GM21360 (cell line): Measurements from ENCODE around the gene PVALEF.

ENCODE experiments used
- ATAC-seq: cut with Tn5 transposase; IDR thresholded peaks from one replicate; pipeline ENCODE4 v1.9.1; 2021; ENCODE audit warnings: mild to moderate bottlenecking, moderate library complexity; ENCODE audit not compliant: unreplicated experiment

PVALEF gene

DNA sequence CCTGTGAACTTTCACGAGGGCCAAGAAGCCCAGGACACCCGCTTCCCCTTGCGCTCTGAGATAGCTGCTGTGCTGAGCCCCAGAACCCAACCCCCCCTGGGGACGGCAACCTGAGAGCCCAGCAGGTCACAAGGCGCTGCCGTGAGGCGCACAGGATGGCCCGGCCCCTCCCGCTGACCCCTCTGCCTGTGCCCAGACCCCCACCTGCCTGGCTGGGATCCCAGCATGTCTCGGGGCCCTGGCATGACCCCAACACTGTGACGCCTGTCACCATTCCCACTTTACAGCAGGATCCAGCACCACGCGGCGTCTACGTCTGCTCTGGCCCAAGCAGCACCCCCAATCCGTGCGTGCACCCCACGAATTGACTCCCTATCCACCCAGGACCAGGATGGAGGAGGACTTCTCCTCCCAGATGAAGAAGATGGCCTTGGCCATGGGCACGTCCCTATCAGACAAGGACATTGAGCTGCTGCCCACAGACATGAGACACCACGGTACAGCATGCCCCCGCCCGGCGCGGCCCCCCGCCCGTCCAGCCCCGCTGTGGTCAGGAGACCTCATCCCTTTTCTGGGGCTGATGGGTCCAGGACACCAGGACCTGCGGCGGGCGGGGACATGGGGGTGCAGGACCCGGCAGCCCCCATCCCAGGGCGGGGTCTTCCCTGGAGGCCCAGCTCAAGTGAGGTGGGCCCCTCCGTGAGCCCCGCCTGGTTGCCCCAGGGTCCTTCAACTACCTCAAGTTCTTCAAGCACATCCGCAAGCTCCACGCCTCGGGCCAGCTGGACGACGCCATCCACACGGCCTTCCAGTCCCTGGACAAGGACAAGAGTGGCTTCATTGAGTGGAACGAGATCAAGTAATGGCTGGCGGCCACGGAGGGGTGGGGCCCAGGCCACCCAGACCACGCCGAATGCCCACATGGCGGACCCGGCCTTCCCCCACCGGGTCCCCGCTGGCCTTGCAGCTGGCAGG is 15.8 kb downstream of the PVALEF start:
- no peak for ATAC-seq

DNA sequence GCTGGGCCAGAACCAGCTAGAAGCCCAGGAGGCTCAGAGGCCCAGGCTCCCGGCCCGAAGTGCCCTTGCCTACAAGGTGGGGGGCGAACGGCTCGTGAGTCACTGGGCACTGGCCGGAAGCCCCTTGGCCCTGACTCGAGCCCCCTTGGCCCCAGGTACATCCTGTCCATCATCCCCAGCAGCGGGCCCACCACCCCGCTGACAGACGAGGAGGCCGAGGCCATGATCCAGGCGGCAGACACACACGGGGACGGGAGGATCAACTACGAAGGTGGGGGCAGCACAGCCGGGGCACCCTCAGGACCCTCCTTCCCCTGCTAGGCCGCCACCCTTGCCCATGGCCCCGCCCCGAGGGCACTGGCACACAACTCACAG is 16.5 kb downstream of the PVALEF start:
- ATAC-seq, result no peak

DNA sequence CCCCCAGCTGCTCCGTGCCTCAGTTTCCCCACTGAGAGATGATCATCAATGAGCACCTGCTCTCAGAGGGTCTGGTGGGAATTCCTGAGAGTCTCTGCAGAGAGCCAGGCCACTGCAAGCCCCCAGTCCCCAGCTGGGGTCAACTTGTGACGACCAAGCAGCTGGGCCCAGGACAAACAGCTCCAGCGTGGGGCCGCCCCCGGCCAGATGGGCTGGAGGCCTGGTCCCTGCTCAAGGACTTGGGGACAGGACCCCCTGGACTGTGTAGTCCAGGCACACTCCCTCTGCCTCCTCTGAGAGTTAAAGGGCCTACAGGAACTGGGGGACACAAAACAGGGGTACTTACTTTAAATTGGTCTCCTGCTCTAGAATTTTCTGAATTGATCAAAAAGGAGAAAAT is 17.3 kb downstream of the PVALEF start:
- ATAC-seq, result no peak

DNA sequence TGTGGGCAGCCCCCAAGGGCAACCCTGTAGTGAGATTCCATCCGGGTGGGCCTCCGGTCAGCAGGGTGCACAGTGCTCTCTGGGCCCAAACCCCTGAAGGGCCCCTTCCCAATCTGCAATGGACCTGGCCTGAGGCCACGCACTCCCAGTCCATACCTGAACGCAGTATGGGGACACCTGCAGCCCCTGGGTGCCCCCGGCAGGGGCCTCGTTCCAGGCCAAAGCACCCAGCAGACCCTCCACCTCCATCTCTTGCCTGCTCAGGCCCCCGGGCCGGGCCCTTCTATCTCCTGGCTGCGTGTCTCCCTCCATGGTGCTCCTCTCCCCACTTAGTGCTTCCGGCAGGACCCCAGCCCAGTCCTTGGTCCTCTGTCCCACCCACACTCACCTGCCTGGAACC is 18.0 kb downstream of the PVALEF start:
- ATAC-seq, result no peak

DNA sequence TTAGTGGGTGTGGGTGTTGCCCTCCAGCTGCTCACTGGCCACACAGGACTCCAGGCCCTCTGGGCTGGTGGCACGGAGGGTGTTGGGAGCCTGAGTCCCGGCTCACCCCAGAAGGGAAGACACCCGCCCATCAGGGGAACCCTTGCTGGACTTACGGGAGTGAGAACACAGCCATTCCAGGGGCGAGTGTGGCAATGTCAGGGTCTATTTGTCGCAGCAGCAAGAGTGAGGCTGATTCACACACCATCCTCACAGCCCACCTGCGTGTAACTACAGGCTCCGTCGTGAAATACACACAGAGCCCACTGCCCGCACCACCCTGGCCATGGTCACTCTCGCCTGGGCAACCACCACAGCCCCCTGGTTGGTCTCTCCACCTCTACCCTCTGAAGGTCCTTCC is 18.5 kb downstream of the PVALEF start:
- ATAC-seq, result no peak

DNA sequence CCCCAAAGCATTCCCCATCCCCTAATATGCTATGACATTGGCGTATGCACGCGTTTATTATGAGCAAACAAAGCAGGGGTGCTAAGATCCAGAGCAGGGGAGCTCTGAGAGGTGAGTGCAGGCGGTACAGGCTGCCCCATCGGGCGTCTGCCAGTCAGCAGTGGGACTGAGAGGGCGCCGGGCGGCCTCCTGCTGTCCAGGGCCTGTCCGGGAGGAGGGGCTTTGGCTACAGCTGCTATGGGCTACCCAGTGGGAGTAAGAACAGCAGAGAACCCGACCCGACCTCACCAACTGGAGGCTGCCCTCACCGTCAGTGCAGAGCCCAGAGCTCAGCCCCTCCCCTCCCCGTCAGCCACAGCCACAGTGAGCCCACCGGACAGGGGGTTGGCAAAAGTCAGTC is 19.2 kb downstream of the PVALEF start:
- ATAC-seq, result no peak

DNA sequence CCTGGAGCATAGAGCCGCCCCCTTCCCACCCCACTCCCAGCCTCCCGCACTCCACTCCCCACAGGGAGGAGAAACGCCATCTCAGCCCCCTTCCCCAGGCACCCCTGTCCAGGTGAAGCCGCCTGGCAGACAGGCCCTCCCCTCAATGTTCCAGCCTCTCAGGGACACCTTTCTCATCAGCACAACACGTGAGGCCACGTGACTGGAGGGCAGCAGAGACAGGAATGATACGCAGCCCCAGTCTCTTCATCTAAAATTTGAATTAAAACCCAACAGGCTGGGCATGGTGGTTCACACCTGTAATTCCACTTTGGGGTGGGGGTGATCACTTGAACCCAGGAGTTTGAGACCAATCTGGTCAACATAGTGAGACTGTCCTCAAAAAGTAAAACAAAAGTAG is 20.9 kb downstream of the PVALEF start:
- ATAC-seq, result no peak

DNA sequence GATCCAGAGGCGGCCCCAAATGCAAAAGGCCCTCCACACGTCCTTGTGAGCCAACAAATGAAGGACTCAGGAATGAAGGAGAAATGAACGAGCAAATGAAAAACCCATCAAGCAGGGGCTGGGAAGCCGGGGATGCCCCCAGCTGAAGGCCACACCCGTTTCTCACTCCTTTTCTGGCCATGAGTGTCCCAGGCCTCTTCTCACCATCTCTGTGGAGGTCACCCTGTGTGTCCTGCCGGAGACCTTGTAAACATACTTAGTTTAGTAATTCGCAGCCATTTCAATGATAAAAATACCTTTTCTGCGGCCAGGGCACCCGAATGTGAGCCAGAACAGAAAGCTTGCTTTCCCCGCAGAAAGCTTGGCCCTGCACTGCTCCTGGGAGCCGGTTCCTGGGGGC is 21.8 kb downstream of the PVALEF start:
- ATAC-seq, result no peak

DNA sequence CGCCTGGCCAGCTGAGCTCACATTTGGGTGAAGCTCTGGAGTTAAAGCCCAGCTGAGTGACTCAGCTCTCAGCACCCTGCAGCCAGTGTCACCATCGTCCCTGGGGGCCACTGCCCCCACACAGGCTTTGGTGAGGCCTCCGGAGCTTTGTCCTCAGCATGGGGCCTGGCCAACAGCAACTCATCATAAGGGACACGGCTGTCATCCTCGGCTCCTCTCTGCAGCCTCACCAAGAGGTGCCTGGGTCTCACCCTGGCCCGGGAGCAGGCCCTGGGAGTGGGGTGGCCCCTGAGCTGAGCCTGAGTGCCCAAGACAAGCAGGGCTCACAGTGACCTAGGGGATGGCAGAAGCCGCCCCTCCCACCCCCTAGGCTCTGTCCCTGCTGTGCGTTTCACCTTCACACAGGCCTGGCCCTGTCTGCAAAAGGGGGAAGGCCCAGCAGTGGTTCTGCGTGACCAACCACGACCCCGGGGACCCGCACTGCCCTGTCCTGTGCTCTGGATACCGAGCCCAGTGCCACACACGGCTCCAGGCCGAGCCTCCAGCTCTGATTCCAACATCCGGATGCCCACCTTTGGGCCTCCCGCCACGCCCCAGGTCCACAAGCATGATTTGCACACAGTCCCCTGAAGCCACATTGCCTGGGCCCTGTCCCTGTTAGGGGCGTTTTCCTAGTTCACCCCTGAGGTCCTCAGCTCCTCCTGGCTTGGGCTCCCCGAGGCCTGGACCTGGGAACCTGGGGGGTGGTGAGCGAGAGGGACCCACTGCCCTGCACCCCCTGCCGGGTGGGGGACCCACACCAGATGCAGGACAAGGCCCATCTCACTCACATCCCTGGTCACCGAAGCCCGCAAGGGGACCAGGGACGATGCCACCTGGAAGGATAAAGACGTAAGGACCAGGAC is 22.5 kb downstream of the PVALEF start:
- no peak for ATAC-seq

DNA sequence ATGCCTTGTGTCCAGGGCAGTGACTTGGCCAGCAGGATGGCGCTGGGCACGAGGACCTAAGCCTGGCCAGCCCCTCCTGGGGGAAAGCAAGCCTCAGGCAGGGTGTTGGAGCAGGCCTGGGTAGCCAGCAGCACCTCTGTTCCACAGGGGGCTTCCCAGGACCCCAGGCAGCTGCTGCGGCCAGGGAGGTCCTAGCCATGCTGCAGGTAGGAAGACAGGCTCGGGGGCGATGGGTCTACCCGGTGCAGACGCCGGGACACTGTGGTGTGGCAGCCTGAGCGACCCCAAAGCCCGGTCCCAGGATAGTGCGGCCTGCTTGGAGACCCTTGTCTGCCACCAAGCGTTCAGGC is 23.2 kb downstream of the PVALEF start:
- no peak for ATAC-seq

DNA sequence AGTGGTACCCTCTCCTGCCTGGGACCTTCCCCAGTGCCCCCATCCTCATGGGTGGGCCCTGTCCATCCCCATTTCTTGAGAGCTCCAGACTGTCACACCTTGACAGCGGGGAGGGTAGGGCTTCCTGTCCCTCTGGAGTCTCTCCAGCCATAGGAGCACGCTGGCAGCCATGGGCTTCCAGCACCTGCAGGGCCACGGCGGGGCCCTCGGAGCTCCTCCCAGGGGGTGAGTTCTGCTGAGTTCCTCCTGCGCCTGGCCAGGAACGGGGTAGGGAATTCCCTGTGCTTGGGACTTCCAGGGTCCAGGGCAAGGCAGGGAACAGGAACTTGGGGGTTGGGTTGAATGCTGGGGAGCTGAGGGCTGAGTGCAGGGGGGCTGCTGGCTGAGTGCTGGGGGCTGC is 23.7 kb downstream of the PVALEF start:
- ATAC-seq, result no peak

DNA sequence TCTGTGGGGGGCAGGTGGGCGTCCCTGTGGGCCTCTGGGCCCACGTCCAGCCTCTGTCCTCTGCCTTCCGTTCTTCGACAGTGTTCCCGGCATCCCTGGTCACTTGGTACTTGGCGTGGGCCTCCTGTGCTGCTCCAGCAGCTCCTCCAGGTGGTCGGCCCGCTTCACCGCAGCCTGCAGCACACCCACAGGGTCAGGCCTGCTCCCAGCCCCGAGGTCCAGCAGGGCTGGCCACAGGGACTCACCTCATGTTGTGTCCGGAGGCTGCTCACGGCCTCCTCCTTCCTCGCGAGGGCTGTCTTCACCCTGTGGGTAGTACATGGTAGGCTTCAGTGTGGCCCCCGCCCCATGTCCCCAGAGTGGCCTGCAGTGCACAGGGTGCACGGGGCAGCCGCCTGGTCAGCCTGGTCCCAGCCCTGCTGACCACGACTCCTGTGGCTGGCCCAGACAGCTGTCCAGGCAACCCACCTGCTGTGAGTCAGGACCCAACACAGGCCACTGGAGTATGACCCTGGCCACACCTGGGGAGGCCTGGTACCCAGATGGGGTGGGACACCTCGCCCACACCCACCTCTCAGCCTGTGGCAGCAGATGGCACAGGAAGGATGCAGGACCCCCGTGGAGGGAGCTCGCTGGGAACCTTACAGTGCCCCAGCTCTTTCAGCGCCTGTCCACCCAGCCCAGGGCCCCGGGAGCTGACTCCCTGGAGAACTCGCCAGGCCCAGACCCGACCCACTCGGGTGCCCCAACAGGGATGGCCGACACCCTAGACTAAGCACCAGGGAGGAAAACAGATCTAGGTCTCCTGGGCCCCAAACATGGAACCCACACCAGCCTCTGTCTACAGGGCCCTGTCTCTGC is 24.6 kb downstream of the PVALEF start:
- no peak for ATAC-seq

DNA sequence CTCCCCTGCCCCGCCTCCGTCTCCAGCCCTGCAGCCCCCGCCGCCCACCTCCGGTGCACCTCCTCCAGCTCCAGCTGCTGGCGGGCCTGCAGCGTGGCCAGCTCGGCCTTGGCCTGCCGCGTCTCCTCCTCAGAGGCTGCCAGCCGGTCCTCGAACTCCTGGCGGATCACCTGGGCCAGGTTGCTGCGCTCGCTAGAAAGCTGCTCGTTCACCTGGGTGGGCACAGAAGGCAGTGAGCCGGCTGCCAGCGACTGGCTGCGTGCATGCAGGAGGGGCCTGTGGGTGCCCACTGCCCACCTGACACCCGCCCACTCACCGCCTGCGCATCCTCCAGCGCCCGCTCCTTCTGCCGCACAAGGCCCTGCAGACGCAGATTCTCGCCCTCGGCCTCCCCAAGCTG is 25.3 kb downstream of the PVALEF start:
- ATAC-seq, result no peak

DNA sequence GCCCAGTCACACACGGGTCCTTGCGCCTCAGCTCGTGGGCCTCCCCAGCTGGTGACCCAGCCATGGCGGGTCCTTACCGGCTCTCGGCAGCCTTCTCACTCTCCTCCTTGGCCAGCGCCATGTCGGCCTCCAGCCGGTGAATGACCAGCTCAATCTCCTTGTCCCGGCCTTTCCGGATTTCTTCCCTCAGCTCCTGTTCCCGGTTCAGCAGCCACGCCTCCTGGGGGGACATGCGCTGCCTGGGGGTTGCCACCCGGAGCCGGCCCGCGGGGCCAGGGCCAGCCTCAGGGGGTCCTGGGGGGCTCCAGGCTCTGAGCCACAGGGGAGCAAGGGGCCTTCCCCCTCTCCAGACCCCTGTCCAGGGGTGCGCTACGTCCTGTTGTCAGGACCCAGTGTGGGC is 25.8 kb downstream of the PVALEF start:
- no peak for ATAC-seq

DNA sequence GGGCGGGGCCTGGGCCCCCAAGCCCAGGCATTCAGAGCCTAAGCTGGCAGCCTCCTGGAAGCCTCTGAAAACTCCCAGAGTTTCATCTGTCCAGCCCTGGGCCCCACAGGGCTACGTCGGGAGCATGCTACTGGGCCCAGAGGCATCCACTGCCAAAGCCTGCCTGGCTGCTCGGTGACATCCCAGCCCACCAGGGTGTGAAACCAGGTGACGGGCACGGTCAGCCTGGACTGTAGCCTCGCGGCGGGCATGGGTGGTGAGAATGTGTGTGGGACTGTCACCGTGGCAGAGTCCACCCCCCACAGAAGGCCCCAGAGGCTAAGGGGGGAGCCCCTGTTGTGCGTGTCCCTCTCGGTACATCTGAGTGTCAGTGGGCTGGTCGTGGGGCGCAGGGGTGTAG is 26.3 kb downstream of the PVALEF start:
- ATAC-seq, result no peak

DNA sequence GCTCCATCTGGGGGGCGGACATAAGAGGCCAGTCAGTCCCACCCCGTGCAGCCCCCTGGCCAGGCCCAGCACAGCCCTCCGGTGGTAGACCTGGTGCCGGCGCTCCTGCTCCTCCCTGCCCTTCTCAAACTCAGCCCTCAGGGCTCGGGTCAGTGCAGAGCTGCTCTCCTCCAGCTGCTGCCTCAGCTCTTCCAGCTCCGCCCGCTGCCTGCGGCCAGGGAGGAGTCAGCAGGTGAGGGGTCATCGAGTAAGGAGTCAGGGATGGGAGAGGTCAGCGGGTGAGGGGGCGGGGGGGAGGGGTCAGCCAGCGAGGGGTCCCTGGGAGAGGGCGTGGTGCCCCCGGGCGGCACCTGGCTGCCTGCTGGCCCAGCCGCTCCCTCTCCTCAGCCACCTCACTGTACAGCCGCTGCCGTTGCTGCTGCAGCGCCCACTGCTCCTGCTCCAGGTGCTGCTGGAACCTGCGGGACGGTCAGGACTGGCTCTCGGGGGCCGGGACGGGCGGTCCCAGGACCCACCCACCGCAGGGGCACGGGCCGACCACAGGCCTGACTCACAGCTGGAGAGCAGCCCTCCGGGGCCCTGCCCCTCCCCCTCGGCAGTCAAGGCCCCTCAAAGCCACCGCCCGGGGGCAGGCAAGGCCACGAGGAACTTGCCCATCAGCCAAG is 27.2 kb downstream of the PVALEF start:
- no peak for ATAC-seq

DNA sequence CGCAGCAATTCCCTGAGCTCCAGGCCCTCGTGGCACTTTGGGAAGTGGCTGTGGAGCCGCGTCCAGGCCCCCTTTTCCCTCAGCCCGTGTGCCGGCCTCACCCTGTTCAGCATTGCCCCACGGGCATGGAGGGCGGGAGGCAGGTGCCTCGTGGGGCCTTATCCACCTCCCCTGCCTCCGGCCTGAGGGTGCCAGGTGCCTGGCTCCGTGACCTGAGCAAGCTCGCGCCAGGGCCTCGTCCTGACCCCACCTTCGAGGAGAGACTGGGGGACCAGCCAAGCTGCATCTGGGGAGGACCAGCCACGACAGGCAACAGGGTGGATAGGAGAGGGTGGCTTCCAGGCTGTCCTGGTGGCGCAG is 27.7 kb downstream of the PVALEF start:
- ATAC-seq, result no peak

DNA sequence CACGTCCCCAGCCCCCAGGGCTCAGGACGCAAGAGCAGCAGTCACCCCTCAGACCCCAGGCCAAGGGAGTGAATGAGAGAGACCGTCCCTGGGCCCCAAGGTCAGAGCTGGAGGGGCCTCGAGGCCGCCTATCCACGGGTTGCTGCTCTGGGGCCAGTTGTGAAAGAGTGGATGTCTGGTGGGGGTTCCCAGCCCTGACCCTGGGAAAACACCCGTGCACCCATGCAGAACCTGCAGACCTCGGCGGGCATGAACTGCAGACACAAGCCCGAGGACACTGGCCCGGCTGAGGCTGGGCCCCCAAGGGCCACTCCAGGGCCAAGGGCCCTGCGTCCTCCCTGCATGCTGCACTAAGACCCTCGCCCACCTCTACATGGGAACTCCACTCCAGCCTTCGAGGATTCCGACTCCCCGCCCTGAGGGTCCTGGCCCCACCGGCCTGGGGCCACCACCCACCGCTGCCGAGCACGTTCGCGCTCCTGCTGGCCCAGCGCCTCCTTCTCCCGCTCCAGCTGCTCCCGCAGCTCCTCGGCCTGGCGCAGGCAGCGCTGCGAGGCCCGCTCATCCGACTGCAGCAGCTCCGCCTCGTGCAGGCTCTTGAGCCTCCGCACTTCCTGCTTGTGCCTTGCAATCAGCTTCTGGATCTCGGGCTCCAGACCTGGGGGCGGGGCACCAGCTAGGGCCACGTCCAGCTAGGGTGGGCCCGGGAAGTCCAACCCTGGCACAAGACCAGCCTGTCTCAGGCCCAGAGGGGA is 28.3 kb downstream of the PVALEF start:
- no peak for ATAC-seq

DNA sequence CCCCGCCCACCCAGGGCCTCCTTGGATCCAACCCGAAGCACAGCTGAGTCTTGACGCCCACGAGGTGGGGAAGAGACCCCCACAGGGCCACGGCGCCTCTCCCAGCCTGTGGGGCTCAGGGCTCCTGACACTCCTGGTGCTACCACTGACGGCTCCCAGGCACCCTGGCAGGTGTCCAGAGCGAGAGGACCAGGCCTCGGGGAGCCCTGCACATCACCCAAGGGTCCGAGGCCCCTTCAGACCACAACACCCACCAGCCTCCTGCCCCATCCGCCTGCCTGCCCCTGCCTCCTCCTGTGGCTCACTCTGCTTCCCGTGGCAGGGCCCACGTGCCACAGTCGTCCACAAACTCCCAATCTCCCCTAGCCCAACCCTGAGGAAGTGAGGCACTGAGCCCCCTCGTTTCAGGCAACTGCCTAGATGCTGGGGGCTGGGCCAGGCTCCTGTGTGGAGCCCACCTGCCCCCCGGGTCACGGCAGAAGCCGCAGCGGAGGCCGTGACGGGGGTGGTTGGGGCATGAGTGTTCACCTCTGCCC is 29.0 kb downstream of the PVALEF start:
- no peak for ATAC-seq
